Measurements from ENCODE around the gene SDCBP2.

GRCh38 chr20:1376408-1377270 is 47.7 kb upstream of the SDCBP2 start:
- TF ChIP-seq, protein P1, sequence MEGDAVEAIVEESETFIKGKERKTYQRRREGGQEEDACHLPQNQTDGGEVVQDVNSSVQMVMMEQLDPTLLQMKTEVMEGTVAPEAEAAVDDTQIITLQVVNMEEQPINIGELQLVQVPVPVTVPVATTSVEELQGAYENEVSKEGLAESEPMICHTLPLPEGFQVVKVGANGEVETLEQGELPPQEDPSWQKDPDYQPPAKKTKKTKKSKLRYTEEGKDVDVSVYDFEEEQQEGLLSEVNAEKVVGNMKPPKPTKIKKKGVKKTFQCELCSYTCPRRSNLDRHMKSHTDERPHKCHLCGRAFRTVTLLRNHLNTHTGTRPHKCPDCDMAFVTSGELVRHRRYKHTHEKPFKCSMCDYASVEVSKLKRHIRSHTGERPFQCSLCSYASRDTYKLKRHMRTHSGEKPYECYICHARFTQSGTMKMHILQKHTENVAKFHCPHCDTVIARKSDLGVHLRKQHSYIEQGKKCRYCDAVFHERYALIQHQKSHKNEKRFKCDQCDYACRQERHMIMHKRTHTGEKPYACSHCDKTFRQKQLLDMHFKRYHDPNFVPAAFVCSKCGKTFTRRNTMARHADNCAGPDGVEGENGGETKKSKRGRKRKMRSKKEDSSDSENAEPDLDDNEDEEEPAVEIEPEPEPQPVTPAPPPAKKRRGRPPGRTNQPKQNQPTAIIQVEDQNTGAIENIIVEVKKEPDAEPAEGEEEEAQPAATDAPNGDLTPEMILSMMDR (optimal IDR thresholded peaks at IDR 0.05 in 1 of 3, IDR thresholded peaks at IDR 0.05 in 1 of 3, conservative IDR thresholded peaks at IDR 0.05 in 1 of 3; ENCODE audit: extremely low read depth in 1 of 3, insufficient read depth in 2 of 3, low read length in 3 of 3), result no peak
- no peak for TF ChIP-seq EZH2 (IDR thresholded peaks at IDR 0.05; ENCODE audit: low read length)

Measured in keratinocyte (primary cell).